GM18858 (cell line): Measurements from ENCODE around the gene ARID4B.
"Not testable (repeated sequence)": the region's sequence is repeated elsewhere in the genome, so short reads cannot be mapped to it uniquely, and the experiment has no call there.

Experiments used
- ATAC-seq: cut with Tn5 transposase; IDR thresholded peaks from one replicate; pipeline ENCODE4 v1.9.1; 2021; ENCODE audit not compliant: unreplicated experiment

The ARID4B gene

GRCh38 chr1:235275223-235275622 lies 52.8 kb downstream of the ARID4B start:
- ATAC-seq = peak; percentile 68

DNA sequence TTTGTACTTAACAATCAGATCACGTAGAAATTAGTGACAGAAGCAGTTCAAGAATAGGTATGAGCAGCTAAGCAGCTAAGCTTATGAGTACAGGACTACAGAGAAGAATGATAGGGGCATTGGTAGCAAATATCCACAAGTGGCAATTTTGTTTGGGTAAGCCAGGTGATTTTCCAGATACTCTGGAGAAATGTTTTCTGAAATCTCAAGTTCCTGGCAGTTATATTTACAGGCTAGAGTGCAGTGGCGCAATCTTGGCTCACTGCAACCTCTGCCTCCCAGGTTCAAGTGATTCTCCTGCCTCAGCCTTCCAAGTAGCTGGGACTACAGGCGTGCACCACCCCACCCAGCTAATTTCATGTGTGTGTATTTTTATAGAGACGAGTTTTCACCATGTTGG lies 55.1 kb downstream of the ARID4B start:
- no peak for ATAC-seq

- no peak for ATAC-seq
Measured at GRCh38 chr1:235270625-235271024, 57.4 kb downstream of the ARID4B start.

- not testable (repeated sequence) for ATAC-seq
Measured at GRCh38 chr1:235269990-235270389, 58.0 kb downstream of the ARID4B start.

DNA sequence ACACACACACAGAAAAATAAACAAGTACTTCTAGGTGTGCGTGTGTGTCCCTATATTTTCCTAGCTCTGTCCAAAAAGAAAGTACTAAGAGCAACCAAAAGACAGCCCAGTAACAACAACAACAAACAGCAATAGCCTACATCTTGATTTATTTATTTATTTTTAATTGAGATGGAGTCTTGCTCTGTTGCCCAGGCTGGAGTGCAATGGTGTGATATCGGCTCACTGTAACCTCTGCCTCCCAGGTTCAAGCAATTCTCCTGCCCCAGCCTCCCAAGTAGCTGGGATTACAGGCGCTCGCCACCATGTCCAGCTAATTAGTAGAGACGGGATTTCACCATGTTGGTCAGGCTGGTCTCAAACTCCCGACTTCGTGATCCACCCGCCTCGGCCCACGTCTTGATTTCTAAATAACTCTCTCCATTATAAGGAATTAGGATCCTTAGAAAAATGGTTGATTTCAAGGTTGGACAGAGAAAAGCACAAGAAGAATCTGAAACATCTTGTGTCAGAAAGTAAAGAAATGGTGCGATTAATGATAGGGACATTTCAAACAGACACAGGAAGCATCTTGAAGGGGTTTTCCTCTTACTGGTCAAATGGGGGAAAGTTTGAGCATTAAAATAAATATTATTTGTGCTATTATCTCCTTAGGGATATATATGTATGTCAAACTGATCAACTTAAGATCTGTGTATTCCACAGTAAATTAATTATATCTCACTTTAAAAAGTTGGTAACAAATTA lies 59.4 kb downstream of the ARID4B start:
- ATAC-seq = no peak

- no peak for ATAC-seq
Measured at GRCh38 chr1:235266967-235267366, 61.0 kb downstream of the ARID4B start.

GRCh38 chr1:235266325-235266724 lies 61.7 kb downstream of the ARID4B start:
- ATAC-seq = no peak

GRCh38 chr1:235265900-235266299 lies 62.1 kb downstream of the ARID4B start:
- ATAC-seq = no peak

- no peak for ATAC-seq
Measured at GRCh38 chr1:235264327-235264726, 63.7 kb downstream of the ARID4B start.

GRCh38 chr1:235262539-235262938 lies 65.4 kb downstream of the ARID4B start:
- no peak for ATAC-seq

- ATAC-seq = no peak
Measured at GRCh38 chr1:235261243-235261642, 66.7 kb downstream of the ARID4B start.

GRCh38 chr1:235259133-235259778 lies 68.7 kb downstream of the ARID4B start:
- no peak for ATAC-seq

- not testable (repeated sequence) for ATAC-seq
Measured at GRCh38 chr1:235258068-235258467, 69.9 kb downstream of the ARID4B start.

GRCh38 chr1:235254721-235255120 lies 73.3 kb downstream of the ARID4B start:
- no peak for ATAC-seq

GRCh38 chr1:235253219-235253962 lies 74.6 kb downstream of the ARID4B start:
- ATAC-seq = no peak

DNA sequence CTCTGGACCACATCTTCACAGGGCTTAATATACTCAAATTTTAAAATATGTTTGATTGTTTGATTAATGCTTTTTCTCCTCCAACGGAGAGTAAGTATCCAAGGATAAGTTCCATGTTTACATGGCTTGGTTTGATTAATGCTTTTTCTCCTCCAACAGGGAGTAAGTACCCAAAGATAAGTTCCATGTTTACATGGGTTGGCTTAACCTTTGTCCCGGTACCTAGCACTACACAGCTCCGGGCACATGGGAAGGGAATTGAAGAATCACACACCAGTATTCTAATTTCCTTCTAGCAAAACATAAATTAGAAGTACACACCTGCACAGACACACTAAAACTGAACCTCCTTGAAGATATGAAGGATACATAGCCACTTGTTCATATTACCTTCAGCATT lies 77.5 kb downstream of the ARID4B start:
- ATAC-seq = no peak

DNA sequence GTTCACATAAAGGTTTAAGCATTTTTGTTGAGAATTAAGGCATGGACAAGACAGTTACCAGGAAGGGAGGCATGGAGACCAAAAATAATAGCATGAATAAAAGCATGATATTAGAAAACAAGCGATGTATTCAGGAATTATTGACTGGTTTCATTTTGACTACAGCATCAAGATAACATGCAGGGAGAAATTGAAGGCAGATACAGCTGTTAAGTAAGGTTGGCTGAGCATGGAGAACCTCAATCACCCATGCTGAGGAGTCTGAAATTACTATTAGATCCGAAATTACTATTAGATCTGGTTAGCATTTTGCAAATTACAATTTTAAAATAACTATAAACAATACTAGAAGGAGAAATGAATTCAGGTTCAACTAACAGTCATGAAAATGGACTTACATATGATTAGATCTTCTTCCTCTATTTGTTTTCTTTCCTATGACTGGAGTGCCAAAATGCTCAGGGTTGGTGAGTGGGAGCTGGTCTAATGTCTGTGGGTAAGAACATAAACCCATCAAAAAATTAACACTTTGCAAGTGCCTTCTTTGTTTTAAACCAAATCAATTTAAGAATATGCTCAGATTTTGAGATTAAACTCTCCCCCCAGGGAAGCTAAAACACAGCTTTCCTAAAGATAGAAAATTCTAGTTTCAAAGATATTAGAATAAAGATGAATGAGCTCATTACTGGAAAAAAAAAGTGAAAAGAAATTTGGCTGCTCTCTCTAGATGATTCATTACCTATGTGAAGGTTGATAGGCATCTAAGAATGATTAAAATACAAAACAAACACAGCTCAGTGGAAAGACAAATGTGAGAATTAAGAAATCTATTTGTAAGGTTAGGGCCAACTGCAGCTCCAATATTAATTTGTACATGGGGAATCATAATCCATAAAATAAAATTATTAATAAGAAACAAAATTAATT lies 81.7 kb downstream of the ARID4B start:
- no peak for ATAC-seq

GRCh38 chr1:235244974-235245592 lies 82.9 kb downstream of the ARID4B start:
- no peak for ATAC-seq

GRCh38 chr1:235240960-235241359 lies 87.0 kb downstream of the ARID4B start:
- ATAC-seq = no peak

GRCh38 chr1:235239851-235240250 lies 88.1 kb downstream of the ARID4B start:
- ATAC-seq = no peak
